GM18511 (cell line): ENCODE measurements around the gene PTPRN2.
"Not testable (repeated sequence)": the region's sequence is repeated elsewhere in the genome, so short reads cannot be mapped to it uniquely, and the experiment has no call there.

ENCODE experiments used
- ATAC-seq: cut with Tn5 transposase; IDR thresholded peaks from one replicate; pipeline ENCODE4 v1.9.1; 2021; ENCODE audit warnings: mild to moderate bottlenecking, moderate library complexity; ENCODE audit not compliant: unreplicated experiment

PTPRN2 gene

DNA sequence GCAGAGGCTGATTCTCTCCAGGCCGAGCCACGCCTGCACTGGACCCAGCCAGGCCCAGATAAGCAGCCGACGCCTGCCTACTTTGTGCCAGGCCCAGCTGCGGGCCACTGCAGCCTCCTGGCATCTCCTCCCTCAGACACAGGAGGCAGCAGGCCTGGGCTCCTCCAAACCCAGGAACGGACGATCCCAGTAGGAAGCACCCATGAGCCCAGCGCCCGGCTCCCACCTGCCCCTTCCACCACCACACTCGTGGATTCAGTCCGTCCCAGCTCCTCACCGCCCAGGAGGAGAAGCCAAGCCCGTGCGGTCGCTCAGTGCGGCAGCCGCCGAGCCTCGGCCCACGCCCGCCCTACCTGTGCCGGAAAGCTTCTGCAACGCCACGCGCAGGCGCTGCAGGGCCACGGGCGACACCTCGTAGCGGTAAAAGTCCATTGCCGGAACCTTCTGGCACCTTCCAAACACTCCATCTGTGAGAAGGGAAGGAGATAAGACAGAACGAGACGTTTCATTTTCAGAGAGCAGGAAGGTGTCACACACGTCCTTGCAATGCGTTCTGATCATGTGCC is 271.1 kb downstream of the PTPRN2 start:
- no peak for ATAC-seq

DNA sequence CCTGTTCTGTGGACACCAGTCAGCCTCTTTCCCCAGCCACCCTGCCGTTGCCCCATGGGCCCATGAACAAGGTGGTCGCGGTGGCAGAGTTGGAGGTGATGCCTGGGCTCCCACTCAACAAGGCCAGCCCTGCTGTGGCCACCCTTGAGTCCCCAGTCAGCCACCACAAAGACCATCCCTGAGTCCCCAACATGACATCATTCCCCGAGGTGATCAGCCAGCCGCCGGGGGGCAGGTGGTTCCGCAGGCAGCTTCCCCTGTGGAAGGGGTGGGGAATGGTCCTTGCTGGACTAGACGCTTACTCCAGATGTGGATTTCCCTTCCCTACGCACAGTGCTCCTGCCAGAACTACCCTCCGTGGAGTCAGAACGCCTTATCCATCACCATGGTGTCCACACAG is 271.7 kb downstream of the PTPRN2 start:
- no peak for ATAC-seq

DNA sequence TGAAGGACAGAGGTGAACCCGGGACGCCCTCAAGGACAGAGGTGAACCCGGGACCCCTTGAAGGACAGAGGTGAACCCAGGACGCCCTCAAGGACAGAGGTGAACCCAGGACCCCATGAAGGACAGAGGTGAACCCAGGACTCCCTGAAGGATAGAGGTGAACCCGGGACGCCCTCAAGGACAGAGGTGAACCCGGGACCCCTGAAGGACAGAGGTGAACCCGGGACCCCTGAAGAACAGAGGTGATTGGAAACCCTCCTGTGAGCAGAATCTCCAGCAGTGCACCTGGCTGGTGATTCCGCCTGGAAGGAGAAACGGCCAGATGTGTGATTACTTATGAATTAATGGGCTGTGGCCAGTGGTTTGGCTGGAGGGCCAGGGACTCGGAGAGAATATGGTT is 272.3 kb downstream of the PTPRN2 start:
- ATAC-seq: no peak

DNA sequence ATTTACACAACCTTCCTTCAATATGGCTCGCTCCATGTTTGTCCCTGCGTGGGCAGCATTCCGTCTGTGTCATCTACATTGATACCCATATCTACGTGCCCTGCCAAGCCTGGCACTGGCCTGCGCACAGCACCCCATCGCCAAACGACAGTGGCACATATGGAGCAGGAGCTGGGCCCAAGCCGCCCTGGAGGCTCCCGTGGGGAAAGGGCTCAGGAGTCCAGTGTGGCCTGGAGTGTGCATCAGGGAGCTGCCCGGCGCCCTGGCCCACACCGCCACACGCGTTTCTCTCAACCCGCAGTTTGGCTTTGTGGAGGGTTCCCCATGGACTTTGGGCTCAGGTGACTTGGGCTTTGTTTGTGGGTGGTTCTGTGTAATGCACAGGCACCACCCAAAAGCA is 273.2 kb downstream of the PTPRN2 start:
- ATAC-seq: no peak

DNA sequence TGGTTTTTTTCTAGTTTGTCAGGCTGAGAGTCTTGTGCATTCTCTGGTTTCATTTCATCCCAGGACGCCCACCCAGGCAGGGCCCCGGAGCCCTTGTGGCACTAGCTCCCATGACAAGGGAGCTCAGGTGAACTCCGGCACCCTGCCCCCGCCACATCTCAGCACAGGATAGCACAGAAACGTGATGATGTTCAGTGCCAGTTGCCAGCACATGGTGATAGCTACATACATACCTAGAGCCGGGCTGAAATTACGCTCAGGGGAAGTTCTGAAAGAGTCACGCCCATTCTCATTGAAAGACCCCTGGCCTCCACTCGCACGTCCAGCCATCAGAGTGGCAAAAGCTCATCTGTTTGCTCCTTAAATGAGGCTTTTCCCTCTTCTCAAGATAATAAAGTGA is 273.7 kb downstream of the PTPRN2 start:
- ATAC-seq: no peak

DNA sequence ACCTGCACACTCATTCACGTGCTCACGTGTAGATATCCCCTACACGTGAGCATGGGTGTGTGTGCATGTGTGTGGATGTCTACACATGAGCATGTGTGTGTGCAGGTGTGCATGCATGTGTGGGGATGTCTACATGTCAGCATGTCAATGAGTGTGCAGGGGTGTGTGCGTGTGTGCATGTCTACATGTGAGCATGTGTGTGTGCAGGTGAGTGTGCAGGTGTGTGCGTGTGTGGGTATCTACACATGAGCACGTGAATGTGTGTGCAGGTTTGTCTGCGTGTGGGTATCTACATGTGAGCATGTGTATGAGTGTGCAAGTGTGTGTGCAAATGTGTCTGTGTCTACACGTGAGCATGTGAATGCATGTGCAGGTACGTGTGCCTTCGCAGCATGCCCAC is 274.8 kb downstream of the PTPRN2 start:
- no peak for ATAC-seq

DNA sequence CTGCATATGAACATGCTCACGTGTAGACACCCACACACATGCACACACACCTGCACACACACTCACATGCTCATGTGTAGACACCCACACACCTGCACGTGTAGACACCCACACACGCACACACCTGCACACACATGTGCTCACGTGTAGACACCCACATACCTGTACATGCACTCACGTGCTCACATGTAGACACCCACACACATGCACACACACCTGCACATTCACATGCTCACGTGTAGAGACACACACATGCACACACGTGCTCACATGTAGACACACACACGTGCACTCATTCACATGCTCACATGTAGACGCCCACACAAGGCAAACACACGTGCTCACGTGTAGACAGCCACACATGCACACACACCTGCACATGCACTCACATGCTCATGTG is 275.8 kb downstream of the PTPRN2 start:
- no peak for ATAC-seq

DNA sequence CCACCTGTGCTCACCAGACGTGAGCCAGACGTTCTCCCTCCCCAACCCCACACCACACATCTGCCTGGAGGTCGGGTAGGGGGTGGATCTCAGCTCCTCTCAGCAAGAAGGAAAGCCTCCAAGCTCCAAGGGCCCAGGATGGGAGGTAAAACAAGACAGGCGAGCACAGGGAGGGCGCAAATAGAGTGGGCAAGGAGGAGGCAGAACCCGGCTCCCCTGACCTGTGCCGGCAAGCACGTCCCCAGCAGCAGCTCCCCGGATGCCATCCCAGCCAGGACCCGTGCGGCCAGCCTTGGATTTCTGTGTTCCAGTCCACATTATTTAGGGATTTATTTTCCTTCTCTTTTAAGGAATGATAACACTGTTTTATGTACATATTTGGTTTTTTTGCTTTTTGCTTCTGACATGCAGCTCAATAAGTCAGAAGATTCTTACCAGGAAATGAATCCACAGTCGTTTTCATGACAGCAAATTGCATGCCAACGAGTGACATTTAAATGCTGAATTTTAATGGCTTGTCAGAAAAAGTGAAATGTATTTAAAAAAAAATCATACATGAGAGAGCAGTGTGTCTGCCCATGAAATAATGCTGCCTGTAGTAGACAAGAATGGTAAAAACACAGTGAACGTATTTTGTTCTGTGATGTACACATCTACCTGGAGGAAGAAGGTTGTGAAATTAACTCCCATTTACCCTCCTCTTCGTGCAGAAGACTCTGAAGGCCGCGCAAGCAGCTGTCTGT is 276.5 kb downstream of the PTPRN2 start:
- no peak for ATAC-seq

DNA sequence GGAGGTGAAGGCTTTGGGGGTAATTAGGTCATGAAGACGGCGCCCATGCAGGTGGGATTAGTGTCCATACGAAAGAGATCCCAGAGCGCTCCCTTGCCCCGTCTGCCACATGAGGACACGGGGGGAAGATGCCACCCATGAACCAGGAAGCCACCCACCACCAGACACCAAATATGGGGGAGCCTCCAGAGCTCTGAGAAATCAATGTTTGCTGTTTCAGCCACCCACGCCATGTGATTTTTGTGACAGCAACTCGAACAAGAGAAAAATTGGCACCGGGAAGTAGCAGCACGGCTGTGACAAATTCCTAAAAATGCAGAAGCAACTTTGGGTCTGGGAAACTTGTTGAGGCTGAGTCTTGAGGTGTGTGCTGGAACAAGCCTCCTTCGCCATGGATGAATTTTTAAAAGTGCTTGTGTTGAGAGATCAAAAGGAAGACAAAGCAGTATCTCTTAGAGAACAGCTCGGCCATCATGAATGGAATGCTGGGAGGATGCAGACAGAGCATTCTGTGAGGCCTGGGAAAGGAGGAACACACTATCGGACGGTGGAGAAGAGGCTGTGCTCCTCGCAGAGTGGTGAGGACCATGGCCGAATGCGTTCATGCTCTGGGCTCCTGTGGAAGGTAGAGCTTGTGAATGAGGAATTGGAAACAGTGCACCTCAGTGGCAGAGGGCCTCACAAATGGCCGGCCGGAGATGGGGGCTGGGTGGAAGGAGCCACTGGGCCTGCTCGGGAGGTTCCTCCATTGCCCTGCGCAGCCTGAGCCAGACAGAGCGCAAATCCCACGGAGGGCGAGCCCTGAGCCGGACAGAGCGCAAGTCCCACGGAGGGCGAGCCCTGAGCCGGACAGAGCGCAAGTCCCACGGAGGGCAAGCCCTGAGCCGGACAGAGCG is 277.5 kb downstream of the PTPRN2 start:
- ATAC-seq: no peak

DNA sequence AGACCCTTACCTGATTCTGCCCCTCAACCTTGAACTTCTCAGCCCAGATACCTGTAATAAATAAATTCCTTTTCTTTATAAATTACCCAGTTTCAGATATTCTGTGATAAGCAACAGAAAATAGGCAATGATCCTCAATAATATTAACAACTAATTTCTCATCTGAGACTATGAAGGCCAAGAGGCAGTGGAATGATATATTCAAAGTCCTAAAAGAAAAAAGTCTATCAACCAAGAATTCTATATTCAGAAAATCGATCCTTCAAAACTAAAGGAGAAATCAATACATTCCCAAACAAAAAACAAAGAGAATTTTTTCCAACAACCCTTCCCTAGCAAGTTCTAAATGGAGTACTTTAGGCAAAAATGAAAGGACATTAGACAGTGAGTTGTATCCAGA is 279.6 kb downstream of the PTPRN2 start:
- no peak for ATAC-seq

DNA sequence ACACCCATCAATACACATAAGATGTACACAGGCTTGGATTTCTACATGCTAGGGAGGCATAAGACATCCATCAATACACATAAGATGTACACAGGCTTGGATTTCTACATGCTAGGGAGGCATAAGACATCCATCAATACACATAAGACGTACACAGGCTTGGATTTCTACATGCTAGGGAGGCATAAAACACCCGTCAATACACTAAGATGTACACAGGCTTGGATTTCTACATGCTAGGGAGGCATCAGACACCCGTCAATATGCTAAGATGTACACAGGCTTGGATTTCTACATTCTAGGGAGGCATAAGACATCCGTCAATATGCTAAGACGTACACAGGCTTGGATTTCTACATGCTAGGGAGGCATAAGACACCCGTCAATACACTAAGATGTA is 283.6 kb downstream of the PTPRN2 start:
- not testable (repeated sequence) for ATAC-seq

DNA sequence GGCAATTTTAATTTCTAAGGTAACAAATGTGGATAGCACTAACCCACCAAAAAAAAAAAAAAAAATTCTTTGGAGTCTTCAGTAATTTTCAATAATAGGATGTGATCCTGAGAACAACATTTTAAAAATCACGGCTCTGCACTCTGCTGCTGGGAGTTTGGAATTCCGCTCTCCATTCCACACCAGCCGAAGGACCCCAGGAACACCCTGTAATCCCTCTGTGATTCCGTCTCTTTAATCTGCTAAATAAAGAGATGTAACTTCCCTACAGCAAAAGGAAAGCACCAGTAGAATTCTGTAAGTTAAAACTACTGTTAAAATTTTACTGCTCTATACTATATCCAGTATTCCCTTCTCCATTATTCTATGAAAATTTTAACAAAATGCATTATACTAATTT is 284.5 kb downstream of the PTPRN2 start:
- ATAC-seq: no peak

DNA sequence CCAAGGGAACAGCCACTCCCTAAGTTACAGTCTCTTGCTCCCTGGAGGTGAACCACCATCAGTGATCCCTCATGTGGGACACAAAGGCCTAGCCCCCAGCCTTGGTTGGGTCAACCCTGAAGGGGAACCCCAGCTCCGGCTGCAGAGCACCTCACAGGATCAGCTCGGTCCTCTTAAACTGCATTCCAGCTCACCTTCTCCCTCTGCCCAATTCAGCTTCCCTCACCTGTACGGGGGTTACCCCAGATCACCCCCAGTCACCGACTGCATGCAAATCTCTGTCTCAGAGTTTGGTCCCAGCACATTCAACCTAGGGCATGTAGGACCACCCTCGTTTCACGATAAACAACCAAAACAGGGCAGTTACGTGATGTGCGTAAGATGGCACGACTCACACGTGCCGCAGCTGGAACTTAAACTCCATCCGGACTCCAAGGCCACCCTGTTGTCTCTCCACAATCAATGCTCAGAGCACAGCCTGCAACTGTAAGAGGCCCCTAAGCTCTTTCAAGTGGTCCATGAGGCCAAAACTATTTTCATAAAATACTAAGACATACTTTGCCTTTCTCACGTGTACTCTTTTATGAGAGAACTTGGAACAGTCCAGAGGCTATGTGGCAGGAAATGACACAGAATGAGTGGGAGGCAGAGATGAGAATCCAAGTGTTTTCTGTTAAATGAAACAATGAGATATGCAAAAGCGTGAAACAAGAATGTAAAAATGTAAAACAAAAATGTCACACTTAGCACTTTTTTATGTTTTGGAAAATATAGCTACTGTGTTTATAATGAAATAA is 285.2 kb downstream of the PTPRN2 start:
- ATAC-seq: no peak

DNA sequence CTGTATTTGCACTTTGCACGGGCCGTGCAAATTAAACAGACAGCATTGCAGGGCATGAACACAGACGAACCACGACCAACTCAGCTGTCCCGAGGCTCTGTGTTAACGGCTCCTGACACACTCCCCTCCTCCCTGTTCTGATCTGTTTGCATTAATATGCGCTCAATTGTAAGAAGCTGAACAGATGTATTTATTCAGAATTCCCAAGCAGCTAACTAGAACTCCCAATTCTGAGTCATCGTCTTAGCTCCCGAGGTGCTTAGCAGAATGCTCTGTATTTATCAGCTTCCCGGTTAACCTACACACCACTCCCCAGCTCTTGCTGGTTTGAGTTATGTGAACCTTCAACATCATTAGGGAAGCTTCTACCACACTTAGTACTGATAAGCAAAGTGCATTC is 286.4 kb downstream of the PTPRN2 start:
- ATAC-seq: no peak

DNA sequence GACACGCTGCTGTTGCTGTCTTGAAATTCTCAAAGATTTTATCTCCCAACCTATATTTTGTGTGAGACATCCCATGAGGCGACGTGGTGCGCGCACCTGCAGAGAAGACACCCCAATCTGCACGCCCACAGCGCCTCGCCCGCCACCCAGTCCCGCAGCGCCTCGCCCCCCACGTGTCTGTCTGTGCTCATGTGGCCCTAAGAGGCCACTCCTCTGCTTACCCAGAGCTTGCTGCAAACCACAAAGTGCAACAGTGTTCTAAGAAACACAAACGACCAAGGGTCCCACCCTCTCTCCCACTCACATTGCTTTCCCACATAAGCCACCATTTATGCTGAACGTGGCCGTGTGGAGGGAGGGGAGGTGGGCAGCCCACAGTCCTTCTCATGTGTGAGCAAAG is 287.2 kb downstream of the PTPRN2 start:
- no peak for ATAC-seq

DNA sequence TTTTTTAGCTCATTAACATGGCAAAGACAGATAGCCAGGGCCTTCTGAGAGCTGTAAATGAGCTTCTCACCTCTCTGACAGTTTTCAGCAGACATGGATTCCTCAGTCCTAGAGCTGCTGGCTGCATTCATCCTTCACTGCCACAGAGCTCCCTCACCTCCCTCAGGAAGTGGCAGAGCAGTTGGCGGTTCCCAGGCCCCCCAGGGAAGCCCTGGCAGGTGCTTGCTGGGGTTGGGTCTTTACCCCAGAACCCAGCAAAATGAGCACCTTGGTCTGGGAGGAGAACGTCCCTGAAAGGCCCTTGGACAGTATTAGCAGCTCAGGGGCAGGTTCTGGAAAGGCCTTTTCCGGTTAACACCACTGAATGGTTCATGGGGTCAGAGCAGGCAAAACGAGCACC is 288.0 kb downstream of the PTPRN2 start:
- ATAC-seq: no peak

DNA sequence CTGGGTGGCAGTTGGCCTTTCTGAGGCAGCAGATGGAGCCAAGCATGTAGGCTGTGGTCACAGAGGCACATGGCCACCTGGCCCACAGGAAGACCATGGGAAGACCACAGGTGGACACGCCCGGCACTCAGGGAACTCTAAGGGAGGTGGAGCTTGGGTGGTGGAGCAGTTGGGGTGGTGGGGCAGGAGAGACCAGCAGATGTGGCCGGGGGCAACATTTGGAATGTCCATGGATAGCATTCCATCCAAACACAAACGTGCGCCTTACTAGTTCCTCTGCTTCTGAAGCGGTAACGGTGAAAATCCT is 290.9 kb downstream of the PTPRN2 start:
- ATAC-seq: no peak

DNA sequence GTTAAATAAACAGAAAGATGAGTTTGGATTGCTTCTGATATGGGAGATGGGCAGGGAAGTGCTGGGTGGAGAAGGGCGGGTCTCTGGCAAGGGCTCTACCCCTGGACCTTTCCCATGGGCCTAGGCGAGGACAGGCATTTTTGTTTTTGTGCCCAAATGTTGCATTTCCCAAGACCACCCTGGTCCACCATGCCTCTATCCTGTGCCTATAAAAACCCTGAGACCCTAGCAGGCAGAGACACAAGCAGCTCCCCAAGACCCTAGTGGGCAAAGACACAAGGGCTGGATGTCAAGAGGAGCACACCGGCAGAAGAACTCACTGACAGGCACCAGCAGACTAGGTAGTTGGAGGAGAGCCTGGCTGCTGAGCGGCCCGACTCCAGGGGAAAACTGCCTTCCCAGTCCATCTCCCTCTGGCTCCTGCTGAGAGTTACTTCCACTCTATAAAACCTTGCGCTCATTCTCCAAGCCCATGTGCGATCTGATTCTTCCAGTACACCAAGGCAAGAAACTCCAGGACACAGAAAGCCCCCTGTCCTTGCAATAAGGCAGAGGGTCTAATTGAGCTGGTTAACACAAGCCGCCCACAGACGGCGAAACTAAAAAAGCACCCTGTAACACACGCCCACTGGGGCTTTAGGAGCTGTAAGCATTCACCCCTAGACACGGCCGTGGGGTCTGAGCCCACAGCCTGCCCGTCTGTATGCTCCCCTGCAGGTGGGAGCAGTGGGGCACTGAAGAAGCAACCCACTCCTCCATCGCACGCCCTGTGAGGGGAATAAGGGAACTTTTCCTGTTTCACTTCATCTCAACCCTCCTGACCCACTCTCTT is 291.4 kb downstream of the PTPRN2 start:
- ATAC-seq: no peak

DNA sequence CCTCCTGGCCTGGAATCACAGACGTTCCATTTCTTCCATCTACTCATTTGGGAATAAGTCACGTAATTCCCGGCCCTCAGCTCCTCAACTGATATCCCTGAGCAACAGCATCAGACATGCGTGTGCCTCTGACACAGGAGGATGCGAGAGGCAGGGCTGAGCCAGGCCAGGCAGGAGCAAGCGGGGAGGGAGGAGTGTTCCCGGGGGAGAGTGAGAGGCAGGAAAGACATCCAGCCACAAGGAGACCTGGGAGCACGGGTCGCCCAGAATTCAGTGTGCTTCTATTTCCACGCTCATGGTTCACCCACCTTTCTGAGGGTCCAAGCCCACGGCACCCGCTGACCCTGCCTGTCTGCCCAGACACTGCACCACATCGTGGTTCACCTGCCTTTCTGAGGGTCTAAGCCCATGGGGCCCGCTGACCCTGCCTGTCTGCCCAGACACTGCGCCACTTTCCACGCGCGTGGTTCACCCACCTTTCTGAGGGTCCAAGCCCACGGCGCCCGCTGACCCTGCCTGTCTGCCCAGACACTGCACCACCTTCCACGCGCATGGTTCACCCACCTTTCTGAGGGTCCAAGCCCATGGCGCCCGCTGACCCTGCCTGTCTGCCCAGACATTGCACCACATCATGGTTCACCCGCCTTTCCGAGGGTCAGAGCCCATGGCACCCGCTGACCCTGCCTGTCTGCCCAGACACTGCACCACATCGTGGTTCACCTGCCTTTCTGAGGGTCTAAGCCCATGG is 293.0 kb downstream of the PTPRN2 start:
- ATAC-seq: not testable (repeated sequence)

DNA sequence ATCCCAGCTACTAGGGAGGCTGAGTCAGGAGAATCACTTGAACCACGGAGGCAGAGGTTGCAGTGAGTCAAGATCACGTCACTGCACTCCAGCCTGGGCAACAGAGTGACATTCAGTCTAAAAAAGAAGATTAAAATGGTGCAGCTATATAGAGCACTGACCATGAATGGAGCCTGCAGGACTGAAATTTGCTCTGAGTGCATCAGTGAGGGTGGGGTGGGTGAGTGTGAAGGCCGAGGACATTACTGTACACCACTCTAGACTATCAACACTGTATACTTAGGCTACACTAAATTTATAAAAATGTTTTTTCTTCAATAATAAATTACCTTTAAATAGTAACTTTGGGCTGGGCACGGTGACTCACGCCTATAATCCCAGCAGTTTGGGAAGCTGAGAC is 294.7 kb downstream of the PTPRN2 start:
- ATAC-seq: no peak
